ENCODE data around the gene STAT5B.
A peak's percentile ranks its signal among the peaks of the same experiment; 100 is the strongest.

Gene STAT5B

DNA sequence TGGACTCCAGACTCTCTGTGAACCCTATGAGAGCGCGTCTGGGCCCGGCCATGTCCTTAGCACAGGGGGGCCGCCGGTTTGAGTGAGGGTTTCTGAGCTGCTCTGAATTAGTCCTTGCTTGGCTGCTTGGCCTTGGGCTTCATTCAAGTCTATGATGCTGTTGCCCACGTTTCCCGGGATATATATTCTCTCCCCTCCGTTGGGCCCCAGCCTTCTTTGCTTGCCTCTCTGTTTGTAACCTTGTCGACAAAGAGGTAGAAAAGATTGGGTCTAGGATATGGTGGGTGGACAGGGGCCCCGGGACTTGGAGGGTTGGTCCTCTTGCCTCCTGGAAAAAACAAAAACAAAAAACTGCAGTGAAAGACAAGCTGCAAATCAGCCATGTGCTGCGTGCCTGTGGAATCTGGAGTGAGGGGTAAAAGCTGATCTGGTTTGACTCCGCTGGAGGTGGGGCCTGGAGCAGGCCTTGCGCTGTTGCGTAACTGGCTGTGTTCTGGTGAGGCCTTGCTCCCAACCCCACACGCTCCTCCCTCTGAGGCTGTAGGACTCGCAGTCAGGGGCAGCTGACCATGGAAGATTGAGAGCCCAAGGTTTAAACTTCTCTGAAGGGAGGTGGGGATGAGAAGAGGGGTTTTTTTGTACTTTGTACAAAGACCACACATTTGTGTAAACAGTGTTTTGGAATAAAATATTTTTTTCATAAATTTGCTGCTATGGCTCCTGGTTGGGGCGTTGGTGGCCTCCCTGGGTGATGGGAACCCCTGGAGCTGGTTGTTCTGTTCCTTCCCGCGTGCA, 35.2 kb upstream of the STAT5B start:
- peak; percentile 63 for DNase-seq (ENCODE audit: low read depth)
- no peak overlapping the region for H3K4me3 ChIP-seq (ENCODE audit: control insufficient read depth, low read depth, low read length)
- TF ChIP-seq, protein P1, sequence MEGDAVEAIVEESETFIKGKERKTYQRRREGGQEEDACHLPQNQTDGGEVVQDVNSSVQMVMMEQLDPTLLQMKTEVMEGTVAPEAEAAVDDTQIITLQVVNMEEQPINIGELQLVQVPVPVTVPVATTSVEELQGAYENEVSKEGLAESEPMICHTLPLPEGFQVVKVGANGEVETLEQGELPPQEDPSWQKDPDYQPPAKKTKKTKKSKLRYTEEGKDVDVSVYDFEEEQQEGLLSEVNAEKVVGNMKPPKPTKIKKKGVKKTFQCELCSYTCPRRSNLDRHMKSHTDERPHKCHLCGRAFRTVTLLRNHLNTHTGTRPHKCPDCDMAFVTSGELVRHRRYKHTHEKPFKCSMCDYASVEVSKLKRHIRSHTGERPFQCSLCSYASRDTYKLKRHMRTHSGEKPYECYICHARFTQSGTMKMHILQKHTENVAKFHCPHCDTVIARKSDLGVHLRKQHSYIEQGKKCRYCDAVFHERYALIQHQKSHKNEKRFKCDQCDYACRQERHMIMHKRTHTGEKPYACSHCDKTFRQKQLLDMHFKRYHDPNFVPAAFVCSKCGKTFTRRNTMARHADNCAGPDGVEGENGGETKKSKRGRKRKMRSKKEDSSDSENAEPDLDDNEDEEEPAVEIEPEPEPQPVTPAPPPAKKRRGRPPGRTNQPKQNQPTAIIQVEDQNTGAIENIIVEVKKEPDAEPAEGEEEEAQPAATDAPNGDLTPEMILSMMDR (IDR thresholded peaks at IDR 0.05; ENCODE audit: control insufficient read depth, insufficient read depth, low read depth, low read length, missing control alignments): no peak

DNA sequence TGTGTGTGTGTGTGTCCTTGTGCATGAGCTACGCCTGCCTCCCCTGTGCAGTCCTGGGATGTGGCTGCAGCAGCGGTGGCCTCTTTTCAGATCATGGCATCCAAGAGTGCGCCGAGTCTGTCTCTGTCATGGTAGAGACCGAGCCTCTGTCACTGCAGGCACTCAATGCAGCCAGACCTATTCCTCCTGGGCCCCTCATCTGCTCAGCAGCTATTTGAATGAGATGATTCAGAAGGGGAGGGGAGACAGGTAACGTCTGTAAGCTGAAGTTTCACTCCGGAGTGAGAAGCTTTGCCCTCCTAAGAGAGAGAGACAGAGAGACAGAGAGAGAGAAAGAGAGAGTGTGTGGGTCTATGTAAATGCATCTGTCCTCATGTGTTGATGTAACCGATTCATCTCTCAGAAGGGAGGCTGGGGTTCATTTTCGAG, 34.6 kb upstream of the STAT5B start:
- TF ChIP-seq, protein P1 (IDR thresholded peaks at IDR 0.05; ENCODE audit: control insufficient read depth, insufficient read depth, low read depth, low read length, missing control alignments): no peak
- DNase-seq (ENCODE audit: low read depth): no peak
- no peak overlapping the region for H3K4me3 ChIP-seq (ENCODE audit: control insufficient read depth, low read depth, low read length)

DNA sequence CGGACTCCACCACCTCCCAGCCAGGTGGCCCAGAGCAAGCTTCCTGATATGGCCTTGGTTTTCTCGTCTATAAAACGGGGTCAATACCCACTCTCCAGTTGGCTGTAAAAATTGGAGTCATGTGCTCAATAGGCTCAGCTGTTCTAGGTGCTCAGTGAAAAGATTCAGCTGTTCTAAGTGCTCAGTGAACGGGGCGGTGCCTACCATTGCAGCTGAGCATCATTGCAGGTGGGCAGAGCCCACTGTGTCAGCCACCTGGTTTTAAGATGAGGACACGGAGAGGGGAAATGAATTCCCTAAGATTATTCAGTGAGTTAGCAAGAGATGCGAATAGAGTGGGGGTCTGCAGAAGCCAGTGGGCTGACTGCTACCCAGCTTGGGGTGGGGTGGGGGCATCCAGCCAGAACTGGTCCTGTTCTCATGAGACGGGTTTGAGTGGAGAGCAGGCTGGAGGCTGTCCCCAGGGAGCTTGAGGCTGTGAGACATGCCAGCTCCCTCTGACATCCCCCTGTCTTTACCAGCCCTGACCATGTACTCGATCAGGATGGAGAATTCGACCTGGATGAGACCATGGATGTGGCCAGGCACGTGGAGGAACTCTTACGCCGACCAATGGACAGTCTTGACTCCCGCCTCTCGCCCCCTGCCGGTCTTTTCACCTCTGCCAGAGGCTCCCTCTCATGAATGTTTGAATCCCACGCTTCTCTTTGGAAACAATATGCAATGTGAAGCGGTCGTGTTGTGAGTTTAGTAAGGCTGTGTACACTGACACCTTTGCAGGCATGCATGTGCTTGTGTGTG, 34.0 kb upstream of the STAT5B start:
- TF ChIP-seq, protein P1 (IDR thresholded peaks at IDR 0.05; ENCODE audit: control insufficient read depth, insufficient read depth, low read depth, low read length, missing control alignments): peak; percentile 1
- DNase-seq (ENCODE audit: low read depth): no peak
- no peak overlapping the region for H3K4me3 ChIP-seq (ENCODE audit: control insufficient read depth, low read depth, low read length)

DNA sequence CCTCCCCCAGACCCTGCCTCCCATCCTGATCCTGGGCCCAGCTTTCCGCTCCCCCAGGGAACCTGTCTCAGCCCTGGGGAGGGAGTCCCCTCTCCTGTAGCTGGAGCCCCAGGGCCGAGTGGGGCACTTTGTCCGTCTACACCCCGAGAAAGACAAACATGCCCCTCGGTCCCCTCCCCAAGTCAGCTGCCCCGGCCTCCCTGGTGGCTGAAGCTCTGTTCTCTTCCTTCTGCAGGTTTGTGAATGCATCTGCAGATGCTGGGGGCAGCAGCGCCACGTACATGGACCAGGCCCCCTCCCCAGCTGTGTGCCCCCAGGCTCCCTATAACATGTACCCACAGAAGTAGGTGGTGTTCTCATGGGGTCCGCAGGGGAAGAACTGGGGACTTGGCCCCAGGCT, 33.0 kb upstream of the STAT5B start:
- no peak for DNase-seq (ENCODE audit: low read depth)
- TF ChIP-seq, protein P1 (IDR thresholded peaks at IDR 0.05; ENCODE audit: control insufficient read depth, insufficient read depth, low read depth, low read length, missing control alignments): no peak
- H3K4me3 ChIP-seq (ENCODE audit: control insufficient read depth, low read depth, low read length): no peak overlapping the region

DNA sequence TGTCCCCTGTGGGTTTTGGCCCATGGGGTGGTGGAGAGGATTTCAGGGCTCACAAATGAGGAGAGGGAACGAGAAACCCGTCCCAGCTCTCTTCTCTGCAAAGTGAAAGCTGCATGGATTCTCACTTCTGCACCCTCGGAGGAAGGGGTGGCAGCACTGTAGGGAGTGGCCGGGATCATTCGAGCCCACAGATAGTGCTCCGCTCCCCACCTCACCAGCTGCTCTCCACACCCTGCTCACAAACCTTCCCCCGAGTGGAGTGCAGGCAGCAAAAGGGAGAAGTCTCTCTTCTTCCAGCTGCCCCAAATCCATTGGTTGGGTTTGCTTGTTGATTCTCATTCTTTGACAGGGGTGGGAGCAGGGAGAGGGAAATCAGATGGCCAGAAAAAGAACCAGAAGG, 32.3 kb upstream of the STAT5B start:
- TF ChIP-seq, protein P1 (IDR thresholded peaks at IDR 0.05; ENCODE audit: control insufficient read depth, insufficient read depth, low read depth, low read length, missing control alignments): no peak
- DNase-seq (ENCODE audit: low read depth): no peak
- no peak overlapping the region for H3K4me3 ChIP-seq (ENCODE audit: control insufficient read depth, low read depth, low read length)

DNA sequence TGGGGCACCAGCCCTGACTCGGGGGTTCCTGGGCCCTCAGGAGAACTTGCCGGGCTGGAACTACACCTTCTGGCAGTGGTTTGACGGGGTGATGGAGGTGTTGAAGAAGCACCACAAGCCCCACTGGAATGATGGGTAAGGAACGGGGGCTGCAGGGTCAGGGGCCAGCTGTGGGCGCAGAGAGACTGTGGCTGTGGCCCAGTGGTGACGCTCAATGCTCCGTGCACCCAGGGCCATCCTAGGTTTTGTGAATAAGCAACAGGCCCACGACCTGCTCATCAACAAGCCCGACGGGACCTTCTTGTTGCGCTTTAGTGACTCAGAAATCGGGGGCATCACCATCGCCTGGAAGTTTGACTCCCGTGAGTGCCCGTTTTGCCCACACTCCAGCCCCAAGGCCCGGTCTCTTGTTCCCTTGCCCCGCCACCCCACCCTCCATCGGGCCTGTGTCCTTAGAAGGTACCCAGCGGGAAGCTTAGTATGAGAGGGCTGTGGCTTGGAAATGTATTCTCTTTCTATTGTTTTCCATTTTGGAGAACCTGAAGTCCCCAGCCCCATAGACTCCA, 31.3 kb upstream of the STAT5B start:
- no peak for DNase-seq (ENCODE audit: low read depth)
- TF ChIP-seq, protein P1 (IDR thresholded peaks at IDR 0.05; ENCODE audit: control insufficient read depth, insufficient read depth, low read depth, low read length, missing control alignments): no peak
- H3K4me3 ChIP-seq (ENCODE audit: control insufficient read depth, low read depth, low read length): no peak overlapping the region

All from AG09309 (cell line).